WERI-Rb-1 (cell line): Measurements from ENCODE around the gene ALS2.
"Not testable (repeated sequence)": the region's sequence is repeated elsewhere in the genome, so short reads cannot be mapped to it uniquely, and the experiment has no call there.

ENCODE experiments used
- DNase-seq: peaks from one replicate; pipeline ENCODE4 v3.0.0-alpha.2; 2020
- H3K27ac ChIP-seq: fragments of 250-450 bp; sonication (Bioruptor Pico); 2 replicates; pipeline ENCODE4 v1.5.1; 2020; ENCODE audit warnings: mild to moderate bottlenecking, moderate library complexity
- H3K27me3 ChIP-seq: fragments of 250-450 bp; sonication (Bioruptor Pico); 2 replicates; pipeline ENCODE4 v1.5.1; 2021; ENCODE audit warnings: mild to moderate bottlenecking, low read depth, moderate library complexity; ENCODE audit not compliant: insufficient read depth, severe bottlenecking
- H3K36me3 ChIP-seq: fragments of 250-450 bp; sonication (Bioruptor Pico); 2 replicates; pipeline ENCODE4 v1.5.1; 2020; ENCODE audit warnings: mild to moderate bottlenecking, moderate library complexity
- H3K4me3 ChIP-seq: 2 replicates; pipeline ENCODE4 v1.5.1; 2011; ENCODE audit warnings: low read depth, mild to moderate bottlenecking, control low read depth, low read length
- H3K9me3 ChIP-seq: fragments of 250-450 bp; sonication (Bioruptor Pico); 2 replicates; pipeline ENCODE4 v1.5.1; 2021; ENCODE audit warnings: mild to moderate bottlenecking, moderate library complexity; ENCODE audit not compliant: severe bottlenecking
- CTCF ChIP-seq: IDR thresholded peaks from 2 replicates; pipeline ENCODE4 v1.5.1; 2011; ENCODE audit warnings: low read depth, mild to moderate bottlenecking, control low read depth, inconsistent platforms, low read length

ALS2 gene

GRCh38 chr2:201773990-201774389 lies 6.7 kb downstream of the ALS2 start:
- no peak for TF ChIP-seq CTCF
- H3K9me3 ChIP-seq = no peaks in the 10 kb centered on the region
- no peak overlapping the region for H3K27ac ChIP-seq
- no peak for DNase-seq
- no peaks in the 10 kb centered on the region for H3K36me3 ChIP-seq
- H3K27me3 ChIP-seq = no peaks in the 10 kb centered on the region
- H3K4me3 ChIP-seq = no peak overlapping the region

- Histone ChIP-seq H3K36me3 (peaks cover 10% of the 10 kb centered on the region), H3K27ac (peak overlapping the region; percentile 5), H3K9me3 (no peaks in the 10 kb centered on the region), H3K4me3 (no peak overlapping the region), H3K27me3 (no peaks in the 10 kb centered on the region)
- TF ChIP-seq CTCF = no peak
- no peak for DNase-seq
Observed at GRCh38 chr2:201769666-201770373, 10.9 kb downstream of the ALS2 start.

- Histone ChIP-seq H3K27me3 (no peaks in the 10 kb centered on the region), H3K4me3 (no peak overlapping the region), H3K27ac (no peak overlapping the region; the same call in 1 of the 2 replicates), H3K36me3 (peaks cover 10% of the 10 kb centered on the region), H3K9me3 (no peaks in the 10 kb centered on the region)
- no peak for TF ChIP-seq CTCF
- no peak for DNase-seq
Observed at GRCh38 chr2:201768918-201769317, 11.8 kb downstream of the ALS2 start.

GRCh38 chr2:201765799-201766198 lies 14.9 kb downstream of the ALS2 start:
- H3K9me3 ChIP-seq = no peaks in the 10 kb centered on the region
- H3K27ac ChIP-seq = no peak overlapping the region
- no peak overlapping the region for H3K4me3 ChIP-seq
- no peak for TF ChIP-seq CTCF
- no peaks in the 10 kb centered on the region for H3K27me3 ChIP-seq
- no peak for DNase-seq
- H3K36me3 ChIP-seq = peaks cover 18% of the 10 kb centered on the region

GRCh38 chr2:201764469-201764868 lies 16.3 kb downstream of the ALS2 start:
- DNase-seq, H3K4me3 ChIP-seq, H3K27me3 ChIP-seq, H3K9me3 ChIP-seq, H3K27ac ChIP-seq: not testable (repeated sequence)
- H3K36me3 ChIP-seq = peaks cover 29% of the 10 kb centered on the region

- no peak for DNase-seq
- Histone ChIP-seq H3K9me3 (no peaks in the 10 kb centered on the region), H3K36me3 (peaks cover 34% of the 10 kb centered on the region), H3K27me3 (no peaks in the 10 kb centered on the region), H3K4me3 (no peak overlapping the region), H3K27ac (no peak overlapping the region)
- no peak for TF ChIP-seq CTCF
Observed at GRCh38 chr2:201761101-201761500, 19.6 kb downstream of the ALS2 start.
